HFF-Myc (cell line): ENCODE results near the gene GMEB1.
"Not testable (repeated sequence)": the region's sequence is repeated elsewhere in the genome, so short reads cannot be mapped to it uniquely, and the experiment has no call there.

Source experiments
- DNase-seq: peaks from one replicate; pipeline ENCODE4 v3.0.0-alpha.2; 2011; ENCODE audit warnings: low read depth; ENCODE audit errors: extremely low read depth
- H3K4me3 ChIP-seq: replicated peaks from 2 replicates; pipeline ENCODE4 v1.5.1; 2011; ENCODE audit warnings: low read depth, mild to moderate bottlenecking, control low read depth, low read length
- CTCF ChIP-seq: IDR thresholded peaks from 2 replicates; pipeline ENCODE4 v1.5.1; 2012; ENCODE audit warnings: mild to moderate bottlenecking, low read depth, low read length, control low read depth; ENCODE audit errors: missing control alignments

The GMEB1 gene

GRCh38 chr1:28740118-28740517 is 71.5 kb downstream of the GMEB1 start:
- no peak for TF ChIP-seq CTCF
- DNase-seq = no peak
- no peak overlapping the region for H3K4me3 ChIP-seq

- no peak overlapping the region for H3K4me3 ChIP-seq
- no peak for TF ChIP-seq CTCF
- no peak for DNase-seq
These were observed 75.6 kb downstream of the GMEB1 start for GRCh38 chr1:28744184-28744583.

GRCh38 chr1:28745653-28746173 is 77.1 kb downstream of the GMEB1 start:
- no peak for DNase-seq
- no peak overlapping the region for H3K4me3 ChIP-seq

GRCh38 chr1:28750330-28750729 is 81.7 kb downstream of the GMEB1 start:
- no peak for DNase-seq
- no peak overlapping the region for H3K4me3 ChIP-seq
- TF ChIP-seq CTCF = no peak

More at GRCh38 chr1:28745653-28746173, 77.1 kb downstream of the GMEB1 start:
- TF ChIP-seq CTCF = no peak

GRCh38 chr1:28750771-28751294 is 82.2 kb downstream of the GMEB1 start:
- DNase-seq, H3K4me3 ChIP-seq: not testable (repeated sequence)

- no peak overlapping the region for H3K4me3 ChIP-seq
- DNase-seq = no peak
- TF ChIP-seq CTCF = no peak
These were observed 82.9 kb downstream of the GMEB1 start for GRCh38 chr1:28751315-28752060.

- H3K4me3 ChIP-seq = no peak overlapping the region
- DNase-seq = no peak
- TF ChIP-seq CTCF = no peak
These were observed 87.1 kb downstream of the GMEB1 start for GRCh38 chr1:28755701-28756100.
